D341Med (cell line): Measurements from ENCODE around the gene SLC6A11.

Experiments used
- DNase-seq: peaks from one replicate; pipeline ENCODE4 v3.0.0; 2012; ENCODE audit warnings: low spot score

SLC6A11 gene

GRCh38 chr3:10981031-10981430, 165.0 kb downstream of the SLC6A11 start:
- DNase-seq: no peak

- DNase-seq: no peak
Measured at GRCh38 chr3:10981961-10982360, 165.9 kb downstream of the SLC6A11 start.

GRCh38 chr3:10982782-10983181, 166.8 kb downstream of the SLC6A11 start:
- no peak for DNase-seq

- peak; percentile 77 for DNase-seq
Measured at GRCh38 chr3:10983219-10983916, 167.3 kb downstream of the SLC6A11 start.

- no peak for DNase-seq
Measured at GRCh38 chr3:10984371-10984896, 168.4 kb downstream of the SLC6A11 start.

GRCh38 chr3:10985181-10985580, 169.2 kb downstream of the SLC6A11 start:
- DNase-seq: no peak

- DNase-seq: no peak
Measured at GRCh38 chr3:10986592-10986991, 170.6 kb downstream of the SLC6A11 start.

- DNase-seq: no peak
Measured at GRCh38 chr3:10988001-10988665, 172.1 kb downstream of the SLC6A11 start.

- DNase-seq: no peak
Measured at GRCh38 chr3:10988991-10989484, 173.0 kb downstream of the SLC6A11 start.
